SU-DHL-6 (cell line): ENCODE measurements around the gene CCNY.

Source experiments
- H2AFZ ChIP-seq: fragments of 200-600 bp; sonication (generic); 2 replicates; pipeline ENCODE4 v1.6.1; 2014; ENCODE audit warnings: low read depth, mild to moderate bottlenecking, moderate library complexity, mixed read lengths, antibody characterized with exemption, low read length; ENCODE audit not compliant: severe bottlenecking
- H3F3A ChIP-seq: fragments of 200-600 bp; shearing (Covaris generic); 2 replicates; pipeline ENCODE4 v1.6.0; 2016; ENCODE audit warnings: antibody characterized with exemption, mild to moderate bottlenecking; ENCODE audit not compliant: insufficient read depth
- H3K27ac ChIP-seq: fragments of 200-600 bp; sonication (generic); 2 replicates; pipeline ENCODE4 v1.5.1; 2016; ENCODE audit warnings: low read depth, mild to moderate bottlenecking, low read length, moderate library complexity, mixed read lengths
- H3K27me3 ChIP-seq: fragments of 200-600 bp; sonication (generic), shearing (Covaris generic); 2 replicates; pipeline ENCODE4 v1.6.0; 2014; ENCODE audit warnings: mild to moderate bottlenecking, low read length
- H3K36me3 ChIP-seq: fragments of 200-600 bp; sonication (generic); 2 replicates; pipeline ENCODE4 v1.6.1; 2014; ENCODE audit warnings: mild to moderate bottlenecking, low read length, mixed read lengths
- H3K4me2 ChIP-seq: fragments of 300-600, 200-600 bp; shearing (Covaris generic), sonication (generic); 2 replicates; pipeline ENCODE4 v1.6.0; 2014; ENCODE audit warnings: low read length, low read depth, mild to moderate bottlenecking; ENCODE audit not compliant: poor library complexity, severe bottlenecking
- H3K4me3 ChIP-seq: fragments of 200-600 bp; sonication (generic); 2 replicates; pipeline ENCODE4 v1.5.1; 2014; ENCODE audit warnings: antibody characterized with exemption, low read length, mild to moderate bottlenecking, mixed read lengths; ENCODE audit not compliant: insufficient read depth, poor library complexity, severe bottlenecking
- H3K79me2 ChIP-seq: fragments of 200-600 bp; sonication (generic); 2 replicates; pipeline ENCODE4 v1.6.1; 2014; ENCODE audit warnings: mild to moderate bottlenecking, low read length, moderate library complexity; ENCODE audit not compliant: insufficient read depth
- H3K9ac ChIP-seq: fragments of 200-600 bp; sonication (generic); 2 replicates; pipeline ENCODE4 v1.7.0; 2014; ENCODE audit warnings: mild to moderate bottlenecking, low read length
- H3K9me2 ChIP-seq: fragments of 200-600 bp; sonication (generic); replicated peaks from 2 replicates; pipeline ENCODE4 v1.6.1; 2014; ENCODE audit warnings: low read length; ENCODE audit not compliant: insufficient read depth
- H3K9me3 ChIP-seq: fragments of 200-600 bp; sonication (generic); 2 replicates; pipeline ENCODE4 v1.6.1; 2014; ENCODE audit warnings: low read length, mixed read lengths; ENCODE audit not compliant: insufficient read depth
- H4K20me1 ChIP-seq: fragments of 200-600 bp; sonication (generic); 2 replicates; pipeline ENCODE4 v1.6.1; 2014; ENCODE audit warnings: low read depth, mild to moderate bottlenecking, antibody characterized with exemption, low read length, moderate library complexity, mixed read lengths
- CTCF ChIP-seq: fragments of 200-600 bp; sonication (generic); IDR thresholded peaks from one replicate; pipeline ENCODE4 v1.5.1; 2017; ENCODE audit warnings: antibody characterized with exemption, mild to moderate bottlenecking, low read length, moderate library complexity; ENCODE audit not compliant: insufficient read depth, poor library complexity, severe bottlenecking
- EZH2phosphoT487 ChIP-seq: fragments of 200-600 bp; sonication (generic), shearing (Covaris generic); conservative IDR thresholded peaks from 2 replicates; pipeline ENCODE4 v1.6.1; 2018; ENCODE audit warnings: mild to moderate bottlenecking, antibody characterized with exemption, low read length, moderate library complexity, mixed read lengths

CCNY gene

DNA sequence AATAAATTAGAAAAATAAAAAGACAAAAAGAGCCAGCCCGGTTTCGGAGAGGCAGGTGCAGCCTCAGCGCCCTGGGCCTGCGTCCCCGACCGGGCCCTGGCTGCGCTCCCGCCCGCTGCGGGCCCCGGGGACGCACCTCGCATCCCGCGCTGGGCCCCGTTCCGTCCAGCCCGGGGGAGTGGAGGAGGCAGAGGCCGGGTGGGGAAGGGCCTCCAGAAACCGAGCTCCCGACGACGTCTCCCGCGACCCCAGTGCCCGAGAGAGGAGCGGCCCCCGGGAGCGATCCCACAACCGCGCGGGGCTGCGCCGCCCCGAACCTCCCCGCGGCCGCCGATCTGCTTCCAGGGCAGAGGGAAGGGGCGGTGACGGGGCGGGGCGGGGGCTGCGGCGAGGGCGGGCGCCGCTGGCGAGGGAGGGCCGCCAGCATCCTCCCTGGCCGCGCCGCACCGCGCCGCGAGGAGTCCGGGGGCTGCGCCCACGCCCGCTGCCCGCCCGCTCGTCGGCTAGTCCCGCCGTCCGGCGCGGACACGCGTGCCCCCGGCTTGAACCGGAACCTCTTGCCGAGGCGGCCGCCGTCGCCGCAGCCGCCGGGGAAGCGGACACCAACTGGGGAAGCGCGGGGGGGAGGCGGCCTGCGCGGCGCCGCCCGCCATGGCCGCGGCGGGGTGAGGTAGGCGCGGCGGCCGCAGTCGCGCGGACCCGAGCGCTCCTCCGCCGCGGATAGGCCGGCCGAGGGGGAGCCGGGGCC, at the start of gene CCNY:
Gene CCNY, plus strand, starts transcription at position 426 of the 748 bp plus-strand sequence. CDS start 545 bp downstream, outside the sequence.
- Histone ChIP-seq H3K36me3 (0 out of 2 replicates have a peak, but pooled peaks cover 2% of the 10 kb centered on the region), H3K79me2 (peaks cover 52% of the 10 kb centered on the region), H2AFZ (peak within 1 kb of the TSS; percentile 85), H3K27ac (no peak within 1 kb of the TSS; the same call in 1 of the 2 replicates), H3K9me2 (no peaks in the 10 kb centered on the region), H3K4me2 (peak within 1 kb of the TSS; percentile 96), H3K9me3 (no peaks in the 10 kb centered on the region), H3K9ac (peak within 1 kb of the TSS; percentile 84), H3K4me3 (peak within 1 kb of the TSS; percentile 98), H3F3A (peaks cover 9% of the 10 kb centered on the region; the same call in 1 of the 2 replicates), H4K20me1 (peaks cover 30% of the 10 kb centered on the region), H3K27me3 (no peaks in the 10 kb centered on the region)
- TF ChIP-seq CTCF, result no peak
- TF ChIP-seq EZH2phosphoT487, result no peak

DNA sequence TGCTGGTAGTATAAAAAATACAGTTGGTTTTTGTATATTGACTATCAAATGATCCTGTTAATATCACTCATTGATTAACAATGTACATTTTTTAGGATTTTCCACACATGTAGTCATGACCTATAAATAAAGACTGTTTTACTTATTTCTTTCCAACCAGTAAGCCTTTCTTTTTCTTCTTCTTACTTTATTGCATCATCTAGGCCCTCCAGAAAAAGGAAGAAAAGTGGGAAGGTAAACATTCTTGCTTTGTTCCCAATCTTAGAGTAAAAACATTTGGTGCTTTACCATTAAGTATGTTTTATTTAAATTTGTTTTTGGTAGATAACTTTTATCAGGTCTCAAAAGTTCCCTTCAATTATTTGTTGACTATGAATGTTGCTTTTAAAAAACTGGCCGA, 47.1 kb upstream of the CCNY start:
- no peak for TF ChIP-seq CTCF
- Histone ChIP-seq H3K79me2 (no peaks in the 10 kb centered on the region), H3K9me2 (no peaks in the 10 kb centered on the region), H3K27ac (no peak overlapping the region), H3K27me3 (no peaks in the 10 kb centered on the region; the same call in 1 of the 2 replicates), H3K4me3 (no peak overlapping the region), H3K36me3 (no peaks in the 10 kb centered on the region), H3F3A (no peaks in the 10 kb centered on the region), H4K20me1 (no peaks in the 10 kb centered on the region), H2AFZ (no peak overlapping the region), H3K9ac (no peak overlapping the region), H3K4me2 (no peak overlapping the region), H3K9me3 (no peaks in the 10 kb centered on the region)

GRCh38 chr10:35294506-35294905, 41.8 kb upstream of the CCNY start:
- H3K4me2 ChIP-seq, result no peak overlapping the region
- H3K9me2 ChIP-seq, result no peaks in the 10 kb centered on the region
- no peaks in the 10 kb centered on the region for H3K27me3 ChIP-seq
- no peak overlapping the region for H2AFZ ChIP-seq
- no peak overlapping the region for H3K4me3 ChIP-seq
- no peaks in the 10 kb centered on the region for H3K79me2 ChIP-seq
- no peaks in the 10 kb centered on the region for H3K9me3 ChIP-seq
- H4K20me1 ChIP-seq, result no peaks in the 10 kb centered on the region
- H3K36me3 ChIP-seq, result no peaks in the 10 kb centered on the region
- no peaks in the 10 kb centered on the region for H3F3A ChIP-seq
- no peak overlapping the region for H3K27ac ChIP-seq
- TF ChIP-seq CTCF, result no peak
- no peak for TF ChIP-seq EZH2phosphoT487
- no peak overlapping the region for H3K9ac ChIP-seq
